Mesenchymal stem cell (in vitro differentiated cells and primary cell): ENCODE measurements around the gene SYT8.

ENCODE experiments used
- DNase-seq: peaks from one replicate; pipeline ENCODE4 v3.0.0-alpha.2; 2013
- H2AFZ ChIP-seq: one replicate; pipeline ENCODE4 v1.6.1; 2013; ENCODE audit warnings: low read depth, mild to moderate bottlenecking, control low read depth, inconsistent platforms, low read length, moderate library complexity
- H2AK5ac ChIP-seq: 2 replicates; pipeline ENCODE4 v1.6.1; 2013; ENCODE audit warnings: low read length, moderate library complexity, mild to moderate bottlenecking, inconsistent platforms; ENCODE audit not compliant: severe bottlenecking
- H2BK120ac ChIP-seq: one replicate; pipeline ENCODE4 v1.6.1; 2013; ENCODE audit warnings: low read depth, mild to moderate bottlenecking, inconsistent platforms, low read length, moderate library complexity
- H2BK12ac ChIP-seq, 2 experiments: one replicate each; pipeline ENCODE4 v1.6.1; 2013; ENCODE audit warnings: inconsistent platforms in 2 of 2, low read length in 2 of 2, mild to moderate bottlenecking in 2 of 2, moderate library complexity in 2 of 2, control low read depth in 1 of 2
- H2BK15ac ChIP-seq: one replicate; pipeline ENCODE4 v1.6.1; 2013; ENCODE audit warnings: mild to moderate bottlenecking, low read depth, inconsistent platforms; ENCODE audit not compliant: poor library complexity, severe bottlenecking
- H2BK5ac ChIP-seq: 2 replicates; pipeline ENCODE4 v1.6.1; 2013; ENCODE audit warnings: low read depth, mild to moderate bottlenecking, low read length, control low read depth, inconsistent platforms; ENCODE audit not compliant: poor library complexity, severe bottlenecking
- H3K14ac ChIP-seq, 2 experiments: one replicate each; pipeline ENCODE4 v1.6.1; 2013; ENCODE audit warnings: inconsistent platforms in 2 of 2, low read length in 2 of 2, control low read depth in 1 of 2, mild to moderate bottlenecking in 1 of 2, moderate library complexity in 1 of 2
- H3K18ac ChIP-seq, 2 experiments: one replicate each; pipeline ENCODE4 v1.6.1; 2013; ENCODE audit warnings: inconsistent platforms in 2 of 2, low read length in 2 of 2, control low read depth in 1 of 2, low read depth in 1 of 2, mild to moderate bottlenecking in 1 of 2
- H3K23ac ChIP-seq, 2 experiments: one replicate each; pipeline ENCODE4 v1.6.1; 2013; ENCODE audit warnings: inconsistent platforms in 2 of 2, low read length in 2 of 2, mild to moderate bottlenecking in 2 of 2, moderate library complexity in 2 of 2, control low read depth in 1 of 2
- H3K27ac ChIP-seq: 2 replicates; pipeline ENCODE4 v1.5.1; 2013; ENCODE audit warnings: mild to moderate bottlenecking, moderate library complexity, low read length, control low read depth, inconsistent platforms; ENCODE audit not compliant: poor library complexity, severe bottlenecking
- H3K27me3 ChIP-seq, 2 experiments: 2 replicates each; pipeline versions ENCODE4 v1.6.1 to v1.7.0; 2013; ENCODE audit warnings: low read length in 2 of 2, mild to moderate bottlenecking in 2 of 2, moderate library complexity in 2 of 2, control low read depth in 1 of 2, inconsistent platforms in 1 of 2; ENCODE audit not compliant: control insufficient read depth in 1 of 2, insufficient read depth in 1 of 2
- H3K36me3 ChIP-seq, 2 experiments: 2 replicates each; pipeline versions ENCODE4 v1.6.1 to v1.7.0; 2013; ENCODE audit warnings: low read length in 2 of 2, control low read depth in 1 of 2, inconsistent platforms in 1 of 2, low read depth in 1 of 2, mild to moderate bottlenecking in 1 of 2; ENCODE audit not compliant: insufficient read depth in 2 of 2, control insufficient read depth in 1 of 2
- H3K4ac ChIP-seq, 2 experiments: one replicate each; pipeline ENCODE4 v1.6.1; 2013; ENCODE audit warnings: inconsistent platforms in 2 of 2, low read length in 2 of 2, mild to moderate bottlenecking in 2 of 2, moderate library complexity in 2 of 2, control low read depth in 1 of 2, low read depth in 1 of 2
- H3K4me1 ChIP-seq: 2 replicates; pipeline ENCODE4 v1.6.1; 2013; ENCODE audit warnings: low read depth, low read length, control low read depth; ENCODE audit not compliant: control insufficient read depth, insufficient read depth
- H3K4me2 ChIP-seq: 2 replicates; pipeline ENCODE4 v1.6.1; 2013; ENCODE audit warnings: low read length, mild to moderate bottlenecking, inconsistent platforms; ENCODE audit not compliant: poor library complexity, severe bottlenecking
- H3K4me3 ChIP-seq, 2 experiments: 2 replicates each; pipeline versions ENCODE4 v1.5.1 to v1.7.0; 2013; ENCODE audit warnings: low read length in 2 of 2, mild to moderate bottlenecking in 2 of 2, control low read depth in 1 of 2, low read depth in 1 of 2; ENCODE audit not compliant: insufficient read depth in 1 of 2
- H3K79me1 ChIP-seq: replicated peaks from 2 replicates; pipeline ENCODE4 v1.6.1; 2013; ENCODE audit warnings: mild to moderate bottlenecking, control low read depth, low read length, inconsistent platforms; ENCODE audit not compliant: poor library complexity, severe bottlenecking
- H3K9ac ChIP-seq: 2 replicates; pipeline ENCODE4 v1.7.0; 2013; ENCODE audit warnings: mild to moderate bottlenecking, low read length, moderate library complexity
- H3K9me3 ChIP-seq: 2 replicates; pipeline ENCODE4 v1.7.0; 2013; ENCODE audit warnings: mild to moderate bottlenecking, low read length; ENCODE audit not compliant: control insufficient read depth
- H4K8ac ChIP-seq: one replicate; pipeline ENCODE4 v1.6.1; 2013; ENCODE audit warnings: inconsistent platforms, mild to moderate bottlenecking, low read length, moderate library complexity
- H4K91ac ChIP-seq: one replicate; pipeline ENCODE4 v1.6.1; 2013; ENCODE audit warnings: mild to moderate bottlenecking, low read length, inconsistent platforms
- WGBS: methylation state at CpG from one replicate; pipeline ENCODE4 v1.1.7; 2013; ENCODE audit warnings: mixed read lengths; 5-methylcytosine and 5-hydroxymethylcytosine counted together

SYT8 gene

DNA sequence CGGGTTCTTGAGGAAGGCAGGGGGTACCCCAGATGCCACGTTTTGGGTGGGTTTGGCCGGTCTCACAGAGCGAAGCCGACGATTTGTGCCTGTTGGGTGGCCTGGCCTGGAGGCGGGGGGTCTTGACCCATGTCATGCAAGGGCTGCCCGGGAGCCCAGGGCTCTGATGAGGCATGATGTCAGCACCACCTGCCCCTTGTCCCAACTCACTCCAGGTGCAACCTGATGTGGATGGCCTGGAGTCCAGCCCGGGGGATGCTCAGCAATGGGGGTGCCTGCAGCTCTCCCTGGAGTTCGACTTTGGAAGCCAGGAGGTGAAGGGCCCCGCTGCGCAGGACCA lies 851 bp downstream of the SYT8 start:
- Histone ChIP-seq H2BK120ac (no peak overlapping the region), H2AFZ (no peak overlapping the region), H4K8ac (no peak overlapping the region), H3K23ac (no peak overlapping the region), H2BK5ac (no peak overlapping the region), H3K4me2 (no peak overlapping the region), H3K4me3 (no peak overlapping the region), H3K4ac (no peak overlapping the region), H3K27me3 (peaks cover 0 to 22% of the 10 kb centered on the region in 2 experiments), H3K14ac (no peak overlapping the region), H3K4me1 (peaks cover 48% of the 10 kb centered on the region), H2BK15ac (no peak overlapping the region), H2AK5ac (no peak overlapping the region), H3K79me1 (no peaks in the 10 kb centered on the region), H3K9ac (no peak overlapping the region), H3K36me3 (no peaks in the 10 kb centered on the region), H3K18ac (no peak overlapping the region), H3K9me3 (no peaks in the 10 kb centered on the region), H2BK12ac (no peak overlapping the region), H3K27ac (no peak overlapping the region), H4K91ac (peak overlapping the region; percentile 65)
- 90% methylated on average over 12 of the region's 12 CpGs for WGBS
- no peak for DNase-seq

DNA sequence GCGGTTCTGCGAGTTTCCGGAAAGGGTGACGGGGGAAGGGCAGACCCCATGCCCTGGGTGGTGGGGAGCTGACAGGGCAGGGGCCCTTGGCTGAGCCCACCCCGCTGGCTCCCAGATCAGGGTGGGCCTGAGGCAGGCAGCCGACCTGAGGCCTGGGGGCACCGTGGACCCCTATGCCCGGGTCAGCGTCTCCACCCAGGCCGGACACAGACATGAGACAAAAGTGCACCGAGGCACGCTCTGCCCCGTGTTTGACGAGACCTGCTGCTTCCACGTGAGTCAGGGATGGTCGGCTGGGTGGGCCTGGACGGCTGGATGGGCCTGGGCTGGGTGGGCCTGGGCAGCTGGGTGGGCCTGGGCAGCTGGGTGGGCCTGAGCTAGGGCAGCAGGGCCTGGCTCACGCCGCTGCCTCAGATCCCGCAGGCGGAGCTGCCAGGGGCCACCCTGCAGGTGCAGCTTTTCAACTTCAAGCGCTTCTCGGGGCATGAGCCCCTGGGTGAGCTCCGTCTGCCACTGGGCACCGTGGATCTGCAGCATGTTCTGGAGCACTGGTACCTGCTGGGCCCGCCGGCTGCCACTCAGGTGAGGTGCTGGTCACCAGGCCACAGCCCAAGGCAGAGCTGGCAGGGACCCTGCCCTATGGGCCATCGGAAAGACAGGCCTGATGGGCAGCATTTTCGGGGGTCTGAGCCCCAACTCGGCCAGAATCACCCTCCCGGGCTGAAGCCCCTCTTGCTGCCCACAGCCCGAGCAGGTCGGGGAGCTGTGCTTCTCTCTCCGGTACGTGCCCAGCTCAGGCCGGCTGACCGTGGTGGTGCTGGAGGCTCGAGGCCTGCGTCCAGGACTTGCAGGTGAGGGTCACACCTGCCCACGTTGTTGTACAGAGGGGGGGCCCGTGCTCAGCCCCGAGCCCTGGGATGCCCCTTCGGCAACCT lies 1.5 kb downstream of the SYT8 start:
- H3K9me3 ChIP-seq, result no peaks in the 10 kb centered on the region
- H4K91ac ChIP-seq, result peak overlapping the region; percentile 10
- no peak overlapping the region for H2BK15ac ChIP-seq
- no peak overlapping the region for H3K14ac ChIP-seq
- no peaks in the 10 kb centered on the region for H3K36me3 ChIP-seq
- H3K79me1 ChIP-seq, result no peaks in the 10 kb centered on the region
- no peak overlapping the region for H3K23ac ChIP-seq
- no peak overlapping the region for H2BK5ac ChIP-seq
- no peak overlapping the region for H4K8ac ChIP-seq
- no peak overlapping the region for H3K4me2 ChIP-seq
- no peak for DNase-seq
- H2AFZ ChIP-seq, result no peak overlapping the region
- H3K27ac ChIP-seq, result no peak overlapping the region
- H3K18ac ChIP-seq, result no peak overlapping the region
- H3K4me3 ChIP-seq, result no peak overlapping the region
- H3K9ac ChIP-seq, result no peak overlapping the region
- H3K4ac ChIP-seq, result peak overlapping the region in 1 of 2 experiments; percentile 15
- H2BK12ac ChIP-seq, result peak overlapping the region; percentile 28 to 79
- H3K27me3 ChIP-seq, result peaks cover 0 to 17% of the 10 kb centered on the region in 2 experiments
- WGBS, result 85% methylated on average over 43 of the region's 43 CpGs
- no peak overlapping the region for H2BK120ac ChIP-seq
- H2AK5ac ChIP-seq, result no peak overlapping the region
- peaks cover 42% of the 10 kb centered on the region for H3K4me1 ChIP-seq

GRCh38 chr11:1837171-1838076 lies 2.6 kb downstream of the SYT8 start:
- H3K27me3 ChIP-seq, result peaks cover 0 to 9% of the 10 kb centered on the region in 2 experiments
- no peak overlapping the region for H3K18ac ChIP-seq
- H2BK120ac ChIP-seq, result peak overlapping the region; percentile 29

GRCh38 chr11:1838077-1838425 lies 3.3 kb downstream of the SYT8 start:
- H3K79me1 ChIP-seq, result no peaks in the 10 kb centered on the region
- peak overlapping the region; percentile 88 for H2BK15ac ChIP-seq
- no peaks in the 10 kb centered on the region for H3K36me3 ChIP-seq
- no peaks in the 10 kb centered on the region for H3K9me3 ChIP-seq
- peaks cover 0 to 9% of the 10 kb centered on the region in 2 experiments for H3K27me3 ChIP-seq
- DNase-seq, result no peak
- H3K4me2 ChIP-seq, result no peak overlapping the region
- no peak overlapping the region for H2BK120ac ChIP-seq
- H2AFZ ChIP-seq, result no peak overlapping the region
- no peak overlapping the region for H3K23ac ChIP-seq
- H3K18ac ChIP-seq, result peak overlapping the region; percentile 1 to 6
- peak overlapping the region in 1 of 2 experiments; percentile 4 for H2BK12ac ChIP-seq
- H2BK5ac ChIP-seq, result no peak overlapping the region
- peaks cover 29% of the 10 kb centered on the region for H3K4me1 ChIP-seq
- no peak overlapping the region for H3K9ac ChIP-seq
- H4K91ac ChIP-seq, result peak overlapping the region; percentile 81
- no peak overlapping the region for H3K14ac ChIP-seq
- H3K4ac ChIP-seq, result peak overlapping the region in 1 of 2 experiments; percentile 42
- H4K8ac ChIP-seq, result peak overlapping the region; percentile 91
- H3K4me3 ChIP-seq, result no peak overlapping the region
- no peak overlapping the region for H2AK5ac ChIP-seq
- whole genome bisulfite sequencing, result 81% methylated on average over 17 of the region's 17 CpGs
- H3K27ac ChIP-seq, result no peak overlapping the region

More at GRCh38 chr11:1837171-1838076, 2.6 kb downstream of the SYT8 start:
- no peak overlapping the region for H3K9ac ChIP-seq
- no peak overlapping the region for H3K4me2 ChIP-seq
- H3K9me3 ChIP-seq, result no peaks in the 10 kb centered on the region
- peaks cover 33% of the 10 kb centered on the region for H3K4me1 ChIP-seq
- peak overlapping the region; percentile 43 for H4K91ac ChIP-seq
- no peak overlapping the region for H3K14ac ChIP-seq
- no peak overlapping the region for H2AK5ac ChIP-seq
- DNase-seq, result peak; percentile 62
- H2AFZ ChIP-seq, result no peak overlapping the region
- H3K23ac ChIP-seq, result no peak overlapping the region
- H2BK15ac ChIP-seq, result peak overlapping the region; percentile 85
- H2BK12ac ChIP-seq, result peak overlapping the region; percentile 49
- no peaks in the 10 kb centered on the region for H3K36me3 ChIP-seq
- no peak overlapping the region for H2BK5ac ChIP-seq
- H3K4ac ChIP-seq, result peak overlapping the region in 1 of 2 experiments; percentile 15
- peak overlapping the region; percentile 91 for H4K8ac ChIP-seq
- WGBS, result 67% methylated on average over 34 of the region's 38 CpGs
- H3K79me1 ChIP-seq, result no peaks in the 10 kb centered on the region
- no peak overlapping the region for H3K27ac ChIP-seq
- peak overlapping the region in 1 of 2 experiments; percentile 5 for H3K4me3 ChIP-seq
